ENCODE measurements around the gene MRAP2.

The MRAP2 gene

GRCh38 chr6:84136364-84137050, 102.9 kb downstream of the MRAP2 start:
- Histone ChIP-seq H3K9me3 (ENCODE audit: low read length) (peaks cover 13% of the 10 kb centered on the region), H3K4me3 (ENCODE audit: low read length) (no peak overlapping the region), H3K36me3 (ENCODE audit: insufficient read depth, low read length) (peaks cover 35% of the 10 kb centered on the region), H2AFZ (ENCODE audit: low read depth, low read length) (no peak overlapping the region), H3K27me3 (ENCODE audit: insufficient read depth, low read length) (no peaks in the 10 kb centered on the region), H3K4me1 (ENCODE audit: insufficient read depth, low read length) (no peaks in the 10 kb centered on the region)

GRCh38 chr6:84137051-84137375, 103.4 kb downstream of the MRAP2 start:
- H3K4me3 ChIP-seq (ENCODE audit: low read length), result no peak overlapping the region
- peaks cover 35% of the 10 kb centered on the region for H3K36me3 ChIP-seq (ENCODE audit: insufficient read depth, low read length)
- H3K4me1 ChIP-seq (ENCODE audit: insufficient read depth, low read length), result no peaks in the 10 kb centered on the region
- no peaks in the 10 kb centered on the region for H3K27me3 ChIP-seq (ENCODE audit: insufficient read depth, low read length)
- H2AFZ ChIP-seq (ENCODE audit: low read depth, low read length), result no peak overlapping the region
- peaks cover 13% of the 10 kb centered on the region for H3K9me3 ChIP-seq (ENCODE audit: low read length)

GRCh38 chr6:84137989-84138575, 104.5 kb downstream of the MRAP2 start:
- peaks cover 13% of the 10 kb centered on the region for H3K9me3 ChIP-seq (ENCODE audit: low read length)
- no peaks in the 10 kb centered on the region for H3K4me1 ChIP-seq (ENCODE audit: insufficient read depth, low read length)
- H2AFZ ChIP-seq (ENCODE audit: low read depth, low read length), result no peak overlapping the region
- no peak overlapping the region for H3K4me3 ChIP-seq (ENCODE audit: low read length)
- no peaks in the 10 kb centered on the region for H3K27me3 ChIP-seq (ENCODE audit: insufficient read depth, low read length)
- H3K36me3 ChIP-seq (ENCODE audit: insufficient read depth, low read length), result peaks cover 41% of the 10 kb centered on the region

GRCh38 chr6:84139311-84139710, 105.7 kb downstream of the MRAP2 start:
- Histone ChIP-seq H3K4me1 (ENCODE audit: insufficient read depth, low read length) (no peaks in the 10 kb centered on the region), H3K36me3 (ENCODE audit: insufficient read depth, low read length) (peaks cover 37% of the 10 kb centered on the region)

More at GRCh38 chr6:84139311-84139710, 105.7 kb downstream of the MRAP2 start:
- Histone ChIP-seq H2AFZ (ENCODE audit: low read depth, low read length) (no peak overlapping the region), H3K27me3 (ENCODE audit: insufficient read depth, low read length) (no peaks in the 10 kb centered on the region), H3K9me3 (ENCODE audit: low read length) (peaks cover 3% of the 10 kb centered on the region), H3K4me3 (ENCODE audit: low read length) (no peak overlapping the region)

Measured in neuron (in vitro differentiated cells).